WTC11 (cell line): ENCODE measurements around the gene PPP4R4. TPM values are rescaled to one million over a fixed set of nuclear protein-coding genes. Genes with fewer than 3 reads are reported as not detected.
"Not testable (repeated sequence)": the region's sequence is repeated elsewhere in the genome, so short reads cannot be mapped to it uniquely, and the experiment has no call there.

ENCODE experiments used
- ATAC-seq: fragments of 200-7000 bp; cut with Tn5 transposase; 2 replicates; pipeline ENCODE4 v1.10.0; 2021; ENCODE audit warnings: mild to moderate bottlenecking, moderate library complexity
- CTCF ChIA-PET: fragments of 300-600 bp; sonication (Branson Sonifier 250); formaldehyde crosslinking; loops from one replicate; lab custom pipeline; 2021; ENCODE audit warnings: antibody characterized with exemption; lab: Charles Lee
- POLR2A ChIA-PET: fragments of 350-600 bp; sonication (Branson Sonifier 250); formaldehyde crosslinking; loops from one replicate; lab custom pipeline; 2021; ENCODE audit warnings: antibody characterized with exemption; lab: Charles Lee
- DNase-seq: peaks from one replicate; pipeline ENCODE4 v3.0.0; 2021; ENCODE audit warnings: low spot score
- H3K27ac Mint-ChIP-seq: 2 replicates; pipeline ENCODE4 v1.8.0; 2021; ENCODE audit warnings: mixed read lengths
- H3K27me3 Mint-ChIP-seq: 2 replicates; pipeline ENCODE4 v1.8.0; 2021; ENCODE audit warnings: low read depth, mild to moderate bottlenecking, moderate library complexity, mixed read lengths
- H3K36me3 Mint-ChIP-seq: 2 replicates; pipeline ENCODE4 v1.8.0; 2021; ENCODE audit warnings: mixed read lengths
- H3K4me1 Mint-ChIP-seq: 2 replicates; pipeline ENCODE4 v1.8.0; 2022; ENCODE audit warnings: mixed read lengths
- H3K4me3 Mint-ChIP-seq: 2 replicates; pipeline ENCODE4 v1.8.0; 2021; ENCODE audit warnings: mild to moderate bottlenecking, moderate library complexity, mixed read lengths
- H3K9me3 Mint-ChIP-seq: 2 replicates; pipeline ENCODE4 v1.8.0; 2021; ENCODE audit warnings: mixed read lengths
- ERG ChIP-seq: fragments of 250-450 bp; sonication (Bioruptor Pico); IDR thresholded peaks from 2 replicates; pipeline ENCODE4 v1.8.0; 2021; ENCODE audit warnings: mild to moderate bottlenecking
- FOXK1 ChIP-seq: sonication (generic); formaldehyde crosslinking; IDR thresholded peaks from 2 replicates; pipeline ENCODE4 v1.8.0; 2022; ENCODE audit warnings: mild to moderate bottlenecking, moderate library complexity, missing genetic modification reagents
- FOXP1 ChIP-seq: sonication (generic); formaldehyde crosslinking; IDR thresholded peaks from 2 replicates; pipeline ENCODE4 v1.8.0; 2022; ENCODE audit warnings: missing genetic modification reagents, mild to moderate bottlenecking, moderate library complexity, borderline replicate concordance
- FOXP4 ChIP-seq: sonication (generic); formaldehyde crosslinking; IDR thresholded peaks from 2 replicates; pipeline ENCODE4 v1.8.0; 2022; ENCODE audit warnings: mild to moderate bottlenecking, missing genetic modification reagents
- GRHL2 ChIP-seq: fragments of 250-450 bp; sonication (Bioruptor Pico); IDR thresholded peaks from 2 replicates; pipeline ENCODE4 v1.8.0; 2022; ENCODE audit warnings: mild to moderate bottlenecking, moderate library complexity; ENCODE audit not compliant: insufficient replicate concordance, severe bottlenecking
- GTF2I ChIP-seq: fragments of 250-450 bp; sonication (Bioruptor Pico); conservative IDR thresholded peaks from 2 replicates; pipeline ENCODE4 v1.4.0; 2021; ENCODE audit warnings: mild to moderate bottlenecking
- HMGA2 ChIP-seq: fragments of 250-450 bp; sonication (Bioruptor Pico); IDR thresholded peaks from 2 replicates; pipeline ENCODE4 v1.4.0; 2021; ENCODE audit warnings: mild to moderate bottlenecking, moderate library complexity
- NR3C1 ChIP-seq: sonication (generic); formaldehyde crosslinking; conservative IDR thresholded peaks from 2 replicates; pipeline ENCODE4 v1.8.1; 2023; ENCODE audit warnings: low read depth, mild to moderate bottlenecking, missing genetic modification reagents
- RORB ChIP-seq: fragments of 250-450 bp; sonication (Bioruptor Pico); IDR thresholded peaks from 2 replicates; pipeline ENCODE4 v1.9.0; 2021; ENCODE audit warnings: mild to moderate bottlenecking
- SMAD3 ChIP-seq: sonication (generic); formaldehyde crosslinking; IDR thresholded peaks from 2 replicates; pipeline ENCODE4 v1.8.0; 2022; ENCODE audit warnings: missing genetic modification reagents, mild to moderate bottlenecking, borderline replicate concordance
- ZBTB43 ChIP-seq: sonication (generic); formaldehyde crosslinking; IDR thresholded peaks from 2 replicates; pipeline ENCODE4 v1.8.1; 2023; ENCODE audit warnings: mild to moderate bottlenecking, missing genetic modification reagents
- total RNA-seq: library from RNA; stranded (reverse); gene quantifications from 3 replicates; pipeline ENCODE4 v1.2.3, GENCODE V29; 2021
- TF ChIP-seq, protein P1 (sequence below): sonication (generic); formaldehyde crosslinking; IDR thresholded peaks from 2 replicates; pipeline ENCODE4 v1.8.1; 2023; ENCODE audit warnings: mild to moderate bottlenecking, missing genetic modification reagents
- TF ChIP-seq, protein P2 (sequence below): sonication (generic); formaldehyde crosslinking; conservative IDR thresholded peaks from 2 replicates; pipeline ENCODE4 v1.8.1; 2022; ENCODE audit warnings: mild to moderate bottlenecking, missing genetic modification reagents
- TF ChIP-seq, protein P3 (sequence below): sonication (generic); formaldehyde crosslinking; IDR thresholded peaks from 2 replicates; pipeline ENCODE4 v1.8.0; 2022; ENCODE audit warnings: mild to moderate bottlenecking, missing genetic modification reagents
- TF ChIP-seq, protein P4 (sequence below): sonication (generic); formaldehyde crosslinking; IDR thresholded peaks from 2 replicates; pipeline ENCODE4 v1.8.1; 2023; ENCODE audit warnings: mild to moderate bottlenecking, missing genetic modification reagents, moderate library complexity
- TF ChIP-seq, protein P5 (sequence below): fragments of 250-450 bp; sonication (Bioruptor Pico); IDR thresholded peaks from 2 replicates; pipeline ENCODE4 v1.9.0; 2021; ENCODE audit warnings: mild to moderate bottlenecking
- TF ChIP-seq, protein P6 (sequence below): sonication (generic); formaldehyde crosslinking; IDR thresholded peaks from 2 replicates; pipeline ENCODE4 v1.8.0; 2023; ENCODE audit warnings: missing genetic modification reagents, mild to moderate bottlenecking, borderline replicate concordance

Gene PPP4R4
- total RNA-seq, 1 experiment from 2014 or later = 9.6 TPM

DNA sequence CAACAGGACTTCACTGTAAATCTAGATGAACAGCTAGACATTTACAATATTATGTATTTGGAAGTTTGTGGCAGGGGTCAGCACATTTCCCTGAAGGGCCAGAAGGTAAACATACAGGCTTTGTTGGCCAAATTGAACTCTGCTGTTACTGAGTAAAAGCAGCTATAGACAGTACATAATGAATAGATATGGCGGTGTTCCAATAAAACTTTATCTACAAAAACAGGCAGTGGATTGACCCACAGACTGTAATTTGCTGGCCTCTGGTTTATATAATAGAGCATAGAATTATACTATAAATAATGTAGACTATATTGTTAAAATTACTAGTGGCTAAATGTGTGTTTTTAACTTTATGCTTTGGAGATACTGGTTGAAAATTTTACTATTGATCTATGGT, 93.2 kb downstream of the PPP4R4 start (continued):
- no peak for TF ChIP-seq GTF2I
- TF ChIP-seq, protein P1, sequence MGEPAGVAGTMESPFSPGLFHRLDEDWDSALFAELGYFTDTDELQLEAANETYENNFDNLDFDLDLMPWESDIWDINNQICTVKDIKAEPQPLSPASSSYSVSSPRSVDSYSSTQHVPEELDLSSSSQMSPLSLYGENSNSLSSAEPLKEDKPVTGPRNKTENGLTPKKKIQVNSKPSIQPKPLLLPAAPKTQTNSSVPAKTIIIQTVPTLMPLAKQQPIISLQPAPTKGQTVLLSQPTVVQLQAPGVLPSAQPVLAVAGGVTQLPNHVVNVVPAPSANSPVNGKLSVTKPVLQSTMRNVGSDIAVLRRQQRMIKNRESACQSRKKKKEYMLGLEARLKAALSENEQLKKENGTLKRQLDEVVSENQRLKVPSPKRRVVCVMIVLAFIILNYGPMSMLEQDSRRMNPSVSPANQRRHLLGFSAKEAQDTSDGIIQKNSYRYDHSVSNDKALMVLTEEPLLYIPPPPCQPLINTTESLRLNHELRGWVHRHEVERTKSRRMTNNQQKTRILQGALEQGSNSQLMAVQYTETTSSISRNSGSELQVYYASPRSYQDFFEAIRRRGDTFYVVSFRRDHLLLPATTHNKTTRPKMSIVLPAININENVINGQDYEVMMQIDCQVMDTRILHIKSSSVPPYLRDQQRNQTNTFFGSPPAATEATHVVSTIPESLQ (CRISPR knock-in tag) = no peak
- TF ChIP-seq, protein P2, sequence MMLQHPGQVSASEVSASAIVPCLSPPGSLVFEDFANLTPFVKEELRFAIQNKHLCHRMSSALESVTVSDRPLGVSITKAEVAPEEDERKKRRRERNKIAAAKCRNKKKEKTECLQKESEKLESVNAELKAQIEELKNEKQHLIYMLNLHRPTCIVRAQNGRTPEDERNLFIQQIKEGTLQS = no peak
- TF ChIP-seq, protein P3, sequence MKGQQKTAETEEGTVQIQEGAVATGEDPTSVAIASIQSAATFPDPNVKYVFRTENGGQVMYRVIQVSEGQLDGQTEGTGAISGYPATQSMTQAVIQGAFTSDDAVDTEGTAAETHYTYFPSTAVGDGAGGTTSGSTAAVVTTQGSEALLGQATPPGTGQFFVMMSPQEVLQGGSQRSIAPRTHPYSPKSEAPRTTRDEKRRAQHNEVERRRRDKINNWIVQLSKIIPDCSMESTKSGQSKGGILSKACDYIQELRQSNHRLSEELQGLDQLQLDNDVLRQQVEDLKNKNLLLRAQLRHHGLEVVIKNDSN (CRISPR knock-in tag) = no peak
- TF ChIP-seq, protein P4, sequence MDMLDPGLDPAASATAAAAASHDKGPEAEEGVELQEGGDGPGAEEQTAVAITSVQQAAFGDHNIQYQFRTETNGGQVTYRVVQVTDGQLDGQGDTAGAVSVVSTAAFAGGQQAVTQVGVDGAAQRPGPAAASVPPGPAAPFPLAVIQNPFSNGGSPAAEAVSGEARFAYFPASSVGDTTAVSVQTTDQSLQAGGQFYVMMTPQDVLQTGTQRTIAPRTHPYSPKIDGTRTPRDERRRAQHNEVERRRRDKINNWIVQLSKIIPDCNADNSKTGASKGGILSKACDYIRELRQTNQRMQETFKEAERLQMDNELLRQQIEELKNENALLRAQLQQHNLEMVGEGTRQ (CRISPR knock-in tag) = no peak
- no peak for TF ChIP-seq SMAD3 (CRISPR knock-in tag)

- not testable (repeated sequence) for H3K27me3 Mint-ChIP-seq
Observed at GRCh38 chr14:94268582-94268981, 94.5 kb downstream of the PPP4R4 start.

DNA sequence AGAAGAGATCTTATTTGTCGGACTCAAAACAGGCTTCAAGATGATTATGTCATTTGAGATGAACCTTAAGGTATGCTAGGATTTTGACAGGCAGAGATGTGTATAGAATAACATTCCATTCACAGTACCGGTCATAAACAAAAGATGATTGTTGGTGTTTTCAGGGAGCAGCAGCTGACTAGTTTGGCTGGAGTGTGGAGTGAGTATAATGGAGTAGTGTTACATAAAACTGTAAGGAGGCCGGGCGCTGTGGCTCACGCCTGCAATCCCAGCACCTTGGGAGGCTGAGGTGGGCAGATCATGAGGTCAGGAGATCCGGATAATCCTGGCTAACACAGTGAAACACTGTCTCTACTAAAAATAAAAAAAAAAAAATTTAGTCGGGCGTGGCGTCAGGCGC, 95.0 kb downstream of the PPP4R4 start:
- ATAC-seq = no peak
- DNase-seq = no peak
- CTCF ChIA-PET = no interaction called here

More at GRCh38 chr14:94268582-94268981, 94.5 kb downstream of the PPP4R4 start:
- ATAC-seq, H3K4me1 Mint-ChIP-seq, H3K9me3 Mint-ChIP-seq, H3K36me3 Mint-ChIP-seq, H3K4me3 Mint-ChIP-seq, DNase-seq, CTCF ChIA-PET, POLR2A ChIA-PET, H3K27ac Mint-ChIP-seq: not testable (repeated sequence)

More for the DNA sequence above, 95.0 kb downstream of the PPP4R4 start:
- H3K27ac Mint-ChIP-seq = no peak overlapping the region
- no peaks in the 10 kb centered on the region for H3K9me3 Mint-ChIP-seq
- H3K4me3 Mint-ChIP-seq = no peak overlapping the region
- H3K36me3 Mint-ChIP-seq = no peaks in the 10 kb centered on the region
- POLR2A ChIA-PET = no interaction called here
- TF ChIP-seq FOXK1 (CRISPR knock-in tag) (no peak), ZBTB43 (CRISPR knock-in tag) (no peak), FOXP1 (CRISPR knock-in tag) (no peak), HMGA2 (CRISPR knock-in tag) (no peak), RORB (no peak), FOXP4 (no peak), ERG (CRISPR knock-in tag) (no peak), GTF2I (no peak), GRHL2 (no peak), NR3C1 (CRISPR knock-in tag) (no peak)
- TF ChIP-seq, protein P5, sequence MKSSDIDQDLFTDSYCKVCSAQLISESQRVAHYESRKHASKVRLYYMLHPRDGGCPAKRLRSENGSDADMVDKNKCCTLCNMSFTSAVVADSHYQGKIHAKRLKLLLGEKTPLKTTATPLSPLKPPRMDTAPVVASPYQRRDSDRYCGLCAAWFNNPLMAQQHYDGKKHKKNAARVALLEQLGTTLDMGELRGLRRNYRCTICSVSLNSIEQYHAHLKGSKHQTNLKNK (CRISPR knock-in tag) = no peak
- TF ChIP-seq, protein P6, sequence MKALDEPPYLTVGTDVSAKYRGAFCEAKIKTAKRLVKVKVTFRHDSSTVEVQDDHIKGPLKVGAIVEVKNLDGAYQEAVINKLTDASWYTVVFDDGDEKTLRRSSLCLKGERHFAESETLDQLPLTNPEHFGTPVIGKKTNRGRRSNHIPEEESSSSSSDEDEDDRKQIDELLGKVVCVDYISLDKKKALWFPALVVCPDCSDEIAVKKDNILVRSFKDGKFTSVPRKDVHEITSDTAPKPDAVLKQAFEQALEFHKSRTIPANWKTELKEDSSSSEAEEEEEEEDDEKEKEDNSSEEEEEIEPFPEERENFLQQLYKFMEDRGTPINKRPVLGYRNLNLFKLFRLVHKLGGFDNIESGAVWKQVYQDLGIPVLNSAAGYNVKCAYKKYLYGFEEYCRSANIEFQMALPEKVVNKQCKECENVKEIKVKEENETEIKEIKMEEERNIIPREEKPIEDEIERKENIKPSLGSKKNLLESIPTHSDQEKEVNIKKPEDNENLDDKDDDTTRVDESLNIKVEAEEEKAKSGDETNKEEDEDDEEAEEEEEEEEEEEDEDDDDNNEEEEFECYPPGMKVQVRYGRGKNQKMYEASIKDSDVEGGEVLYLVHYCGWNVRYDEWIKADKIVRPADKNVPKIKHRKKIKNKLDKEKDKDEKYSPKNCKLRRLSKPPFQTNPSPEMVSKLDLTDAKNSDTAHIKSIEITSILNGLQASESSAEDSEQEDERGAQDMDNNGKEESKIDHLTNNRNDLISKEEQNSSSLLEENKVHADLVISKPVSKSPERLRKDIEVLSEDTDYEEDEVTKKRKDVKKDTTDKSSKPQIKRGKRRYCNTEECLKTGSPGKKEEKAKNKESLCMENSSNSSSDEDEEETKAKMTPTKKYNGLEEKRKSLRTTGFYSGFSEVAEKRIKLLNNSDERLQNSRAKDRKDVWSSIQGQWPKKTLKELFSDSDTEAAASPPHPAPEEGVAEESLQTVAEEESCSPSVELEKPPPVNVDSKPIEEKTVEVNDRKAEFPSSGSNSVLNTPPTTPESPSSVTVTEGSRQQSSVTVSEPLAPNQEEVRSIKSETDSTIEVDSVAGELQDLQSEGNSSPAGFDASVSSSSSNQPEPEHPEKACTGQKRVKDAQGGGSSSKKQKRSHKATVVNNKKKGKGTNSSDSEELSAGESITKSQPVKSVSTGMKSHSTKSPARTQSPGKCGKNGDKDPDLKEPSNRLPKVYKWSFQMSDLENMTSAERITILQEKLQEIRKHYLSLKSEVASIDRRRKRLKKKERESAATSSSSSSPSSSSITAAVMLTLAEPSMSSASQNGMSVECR (CRISPR knock-in tag) = no peak
- H3K4me1 Mint-ChIP-seq = no peaks in the 10 kb centered on the region
- H3K27me3 Mint-ChIP-seq = no peaks in the 10 kb centered on the region
